BJ (cell line): ENCODE results near the gene VWA3B. TPM values are rescaled to one million over a fixed set of nuclear protein-coding genes. Genes with fewer than 3 reads are reported as not detected.
"Not testable (repeated sequence)": the region's sequence is repeated elsewhere in the genome, so short reads cannot be mapped to it uniquely, and the experiment has no call there.

Experiments used
- CTCF ChIA-PET: fragments of 350-600 bp; formaldehyde crosslinking; extraction: SDS; loops from one replicate; lab custom pipeline; 2021; ENCODE audit warnings: antibody characterized with exemption, inconsistent platforms; lab: Yijun Ruan, JAX
- POLR2A ChIA-PET: fragments of 300-600 bp; sonication (Branson Sonifier 250); formaldehyde crosslinking; extraction: SDS; loops from one replicate; lab custom pipeline; 2021; ENCODE audit warnings: antibody characterized with exemption; lab: Charles Lee
- DNase-seq: peaks from one replicate; pipeline ENCODE4 v3.0.0-alpha.2; 2011; ENCODE audit warnings: low read depth
- H3K27me3 ChIP-seq: 2 replicates; pipeline ENCODE4 v1.6.0; 2011; ENCODE audit warnings: low read length; ENCODE audit not compliant: control insufficient read depth, insufficient read depth
- H3K36me3 ChIP-seq: 2 replicates; pipeline ENCODE4 v1.5.1; 2011; ENCODE audit warnings: low read length; ENCODE audit not compliant: control insufficient read depth, insufficient read depth
- H3K4me3 ChIP-seq: 2 replicates; pipeline ENCODE4 v1.5.1; 2011; ENCODE audit warnings: low read depth, mild to moderate bottlenecking, control low read depth, low read length
- polyA plus RNA-seq: library from polyadenylated mRNA; depleted of rRNA; stranded (reverse); fragments of >200 nt; gene quantifications from 2 replicates; pipeline ENCODE4 v1.2.3, GENCODE V29; 2011
- TF ChIP-seq, protein P1 (sequence below): IDR thresholded peaks from 2 replicates; pipeline ENCODE4 v1.5.1; 2011; ENCODE audit warnings: low read depth, mild to moderate bottlenecking, control low read depth, inconsistent platforms, low read length, moderate library complexity; ENCODE audit not compliant: insufficient read depth

VWA3B gene
- polyA plus RNA-seq, 1 experiment = not detected

DNA sequence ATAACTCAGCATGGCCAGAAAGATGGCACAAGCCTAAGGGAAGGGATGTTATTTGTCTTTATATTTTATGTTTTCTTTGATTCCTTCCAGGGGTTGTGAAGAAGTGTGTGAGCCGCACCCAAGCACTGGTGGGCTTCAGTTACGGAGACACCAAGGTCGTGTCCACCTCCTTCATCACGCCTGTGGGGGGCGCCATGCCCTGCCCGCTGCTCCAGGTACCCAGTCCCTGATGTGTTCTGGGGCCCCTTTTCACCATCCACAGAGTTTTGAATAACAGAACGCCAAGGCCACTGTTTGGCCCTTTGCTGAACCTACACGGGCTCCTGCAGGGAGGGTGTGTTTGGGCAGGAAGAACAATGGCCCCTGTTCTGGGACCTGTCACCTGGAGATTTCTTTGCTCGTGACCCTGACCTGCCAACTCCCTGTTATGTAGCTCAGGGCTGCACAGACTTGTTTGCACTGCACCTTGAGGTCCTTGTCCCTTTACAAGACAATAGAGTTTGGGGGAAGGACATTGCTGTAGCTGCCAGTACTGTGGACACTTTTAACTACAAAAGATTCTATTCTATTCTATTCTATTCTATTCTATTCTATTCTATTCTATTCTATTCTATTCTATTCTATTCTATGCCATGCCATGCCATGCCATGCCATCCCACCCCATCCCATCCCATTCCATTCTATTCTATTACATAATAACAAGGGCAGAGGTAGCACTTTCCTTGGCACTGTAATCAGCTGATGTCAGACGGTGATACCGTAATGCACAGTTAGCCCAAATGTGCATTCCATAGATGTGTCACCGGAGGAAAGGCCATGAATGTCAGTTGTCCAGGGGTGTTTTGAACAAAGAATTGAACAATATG is 211.1 kb downstream of the VWA3B start:
- POLR2A ChIA-PET = no interaction called here
- CTCF ChIA-PET = no interaction called here
- no peak for DNase-seq
- no peak overlapping the region for H3K4me3 ChIP-seq
- TF ChIP-seq, protein P1, sequence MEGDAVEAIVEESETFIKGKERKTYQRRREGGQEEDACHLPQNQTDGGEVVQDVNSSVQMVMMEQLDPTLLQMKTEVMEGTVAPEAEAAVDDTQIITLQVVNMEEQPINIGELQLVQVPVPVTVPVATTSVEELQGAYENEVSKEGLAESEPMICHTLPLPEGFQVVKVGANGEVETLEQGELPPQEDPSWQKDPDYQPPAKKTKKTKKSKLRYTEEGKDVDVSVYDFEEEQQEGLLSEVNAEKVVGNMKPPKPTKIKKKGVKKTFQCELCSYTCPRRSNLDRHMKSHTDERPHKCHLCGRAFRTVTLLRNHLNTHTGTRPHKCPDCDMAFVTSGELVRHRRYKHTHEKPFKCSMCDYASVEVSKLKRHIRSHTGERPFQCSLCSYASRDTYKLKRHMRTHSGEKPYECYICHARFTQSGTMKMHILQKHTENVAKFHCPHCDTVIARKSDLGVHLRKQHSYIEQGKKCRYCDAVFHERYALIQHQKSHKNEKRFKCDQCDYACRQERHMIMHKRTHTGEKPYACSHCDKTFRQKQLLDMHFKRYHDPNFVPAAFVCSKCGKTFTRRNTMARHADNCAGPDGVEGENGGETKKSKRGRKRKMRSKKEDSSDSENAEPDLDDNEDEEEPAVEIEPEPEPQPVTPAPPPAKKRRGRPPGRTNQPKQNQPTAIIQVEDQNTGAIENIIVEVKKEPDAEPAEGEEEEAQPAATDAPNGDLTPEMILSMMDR = no peak
- no peaks in the 10 kb centered on the region for H3K36me3 ChIP-seq
- H3K27me3 ChIP-seq = no peaks in the 10 kb centered on the region

DNA sequence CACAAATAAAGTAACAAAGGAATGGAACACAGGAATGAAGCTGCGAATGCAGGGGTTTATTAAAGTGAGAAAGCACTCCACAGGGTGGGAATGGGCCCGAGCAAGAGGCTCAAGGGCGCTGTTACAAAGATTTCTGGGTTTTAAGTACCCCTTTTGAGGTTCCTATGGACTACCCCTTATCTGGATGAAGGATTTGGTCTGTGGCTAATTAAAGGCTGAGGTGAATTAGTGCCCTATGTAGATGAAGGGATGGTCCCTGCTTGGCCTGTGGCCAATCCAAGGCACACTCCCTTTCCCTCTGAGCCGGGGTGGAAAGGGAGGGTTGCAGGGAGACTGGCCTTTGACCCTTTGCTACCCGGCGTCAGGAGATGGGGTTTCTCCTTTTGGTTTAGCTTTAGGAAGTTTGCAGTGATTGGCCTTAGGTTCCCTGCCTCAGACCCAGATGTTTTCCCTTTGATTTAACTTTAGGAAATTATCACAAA is 211.8 kb downstream of the VWA3B start:
- POLR2A ChIA-PET = no interaction called here
- CTCF ChIA-PET = no interaction called here
- H3K4me3 ChIP-seq = no peak overlapping the region

DNA sequence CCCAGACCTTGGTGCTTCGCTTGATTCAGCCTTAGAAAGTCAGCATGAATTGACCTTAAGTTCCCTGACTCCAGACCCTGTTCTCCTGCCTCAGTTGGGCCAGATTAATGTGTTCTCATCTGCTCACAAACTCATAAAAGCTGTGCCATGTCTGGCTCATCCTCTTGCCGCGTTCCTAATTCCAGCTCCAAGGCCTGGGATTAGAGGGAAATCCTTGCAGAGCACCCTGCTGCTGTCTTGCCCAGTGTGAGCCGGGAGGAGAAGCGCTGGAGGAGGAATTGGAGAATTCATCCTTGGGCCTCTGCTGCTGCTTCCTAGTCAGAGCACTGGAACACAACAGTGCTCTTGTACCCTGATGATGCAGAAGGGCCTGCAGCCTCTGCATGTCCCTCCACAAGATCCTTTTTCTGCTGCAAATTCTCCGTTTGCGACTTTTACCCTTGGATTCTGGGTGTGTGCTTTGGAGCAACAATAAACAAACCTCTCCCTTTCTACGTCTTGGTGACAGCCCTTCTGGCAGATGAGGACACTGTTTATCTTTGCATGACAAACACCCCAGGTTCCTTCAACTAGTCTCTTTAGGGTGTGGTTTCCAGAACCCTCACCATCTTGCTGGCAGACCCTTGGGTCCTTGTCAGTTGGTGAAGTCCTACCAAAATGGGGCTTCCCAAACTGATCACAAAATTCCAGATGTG is 212.4 kb downstream of the VWA3B start:
- H3K27me3 ChIP-seq = no peaks in the 10 kb centered on the region
- CTCF ChIA-PET = no interaction called here
- no peak overlapping the region for H3K4me3 ChIP-seq
- no peak for DNase-seq
- H3K36me3 ChIP-seq = no peaks in the 10 kb centered on the region
- POLR2A ChIA-PET = no interaction called here
- TF ChIP-seq, protein P1 = no peak

More for the DNA sequence above, 211.8 kb downstream of the VWA3B start:
- DNase-seq = no peak
- H3K27me3 ChIP-seq = no peaks in the 10 kb centered on the region
- H3K36me3 ChIP-seq = no peaks in the 10 kb centered on the region
- TF ChIP-seq, protein P1 = no peak

DNA sequence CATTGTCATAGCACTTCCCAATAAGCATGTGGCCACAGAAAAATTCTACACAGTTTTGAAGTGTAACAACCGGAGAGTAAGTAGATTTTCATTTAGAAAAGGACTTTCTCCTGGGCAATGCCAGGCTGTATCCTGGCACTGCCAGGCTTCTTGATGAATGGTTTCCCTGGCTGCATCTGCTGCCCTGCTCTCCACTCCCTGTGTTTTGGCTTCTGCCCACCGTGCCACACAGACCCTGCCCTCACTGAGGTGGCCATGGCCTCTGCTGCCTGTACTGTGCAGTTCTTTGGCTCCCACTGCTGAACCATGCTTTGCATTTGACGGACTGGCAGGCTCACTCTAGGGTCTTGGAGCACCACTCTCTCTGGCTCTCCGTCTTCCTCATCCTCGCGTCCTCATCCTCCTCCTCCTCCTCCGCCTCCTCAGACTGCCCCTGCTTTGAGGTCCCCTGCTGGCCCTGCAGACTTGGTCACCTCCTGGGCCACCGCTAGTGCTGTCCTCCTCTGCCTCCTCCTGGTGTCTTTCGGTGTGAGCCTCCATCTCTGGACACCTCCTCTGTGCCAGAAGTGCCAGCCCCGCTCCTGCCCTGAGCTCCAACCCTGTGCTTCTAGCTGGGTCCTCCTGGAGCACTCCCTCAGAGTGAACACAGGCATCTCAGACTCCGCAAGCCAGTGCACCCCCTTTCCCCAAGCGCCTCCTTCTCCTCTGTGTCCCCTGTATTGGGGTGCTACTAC is 213.3 kb downstream of the VWA3B start:
- H3K4me3 ChIP-seq = no peak overlapping the region
- H3K27me3 ChIP-seq = no peaks in the 10 kb centered on the region
- POLR2A ChIA-PET = no interaction called here
- DNase-seq = no peak
- CTCF ChIA-PET = no interaction called here
- H3K36me3 ChIP-seq = no peaks in the 10 kb centered on the region
- TF ChIP-seq, protein P1 = no peak

DNA sequence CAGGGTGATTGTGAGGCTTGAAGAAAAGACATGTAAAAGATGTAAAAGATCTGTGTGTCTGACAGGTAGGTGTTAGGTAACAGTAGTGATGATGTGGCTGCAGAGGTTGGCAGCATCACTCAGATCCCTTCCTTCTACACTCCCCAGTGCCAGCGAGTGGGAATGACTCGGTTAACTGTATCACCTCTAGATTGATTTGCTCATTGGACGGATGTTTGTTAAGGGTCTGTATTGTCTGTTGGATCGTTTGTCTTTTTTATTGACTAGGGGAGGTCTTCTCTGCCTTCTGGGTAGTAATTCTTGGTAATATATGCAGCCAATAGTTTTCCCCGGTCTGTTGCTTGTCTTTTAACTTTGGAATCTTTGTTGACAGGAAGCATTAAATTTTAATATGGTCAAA is 214.5 kb downstream of the VWA3B start:
- TF ChIP-seq, protein P1 = no peak
- ChIA-PET POLR2A (no interaction called here), CTCF (no interaction called here)
- no peaks in the 10 kb centered on the region for H3K27me3 ChIP-seq
- H3K4me3 ChIP-seq = no peak overlapping the region
- DNase-seq = no peak
- H3K36me3 ChIP-seq = no peaks in the 10 kb centered on the region

DNA sequence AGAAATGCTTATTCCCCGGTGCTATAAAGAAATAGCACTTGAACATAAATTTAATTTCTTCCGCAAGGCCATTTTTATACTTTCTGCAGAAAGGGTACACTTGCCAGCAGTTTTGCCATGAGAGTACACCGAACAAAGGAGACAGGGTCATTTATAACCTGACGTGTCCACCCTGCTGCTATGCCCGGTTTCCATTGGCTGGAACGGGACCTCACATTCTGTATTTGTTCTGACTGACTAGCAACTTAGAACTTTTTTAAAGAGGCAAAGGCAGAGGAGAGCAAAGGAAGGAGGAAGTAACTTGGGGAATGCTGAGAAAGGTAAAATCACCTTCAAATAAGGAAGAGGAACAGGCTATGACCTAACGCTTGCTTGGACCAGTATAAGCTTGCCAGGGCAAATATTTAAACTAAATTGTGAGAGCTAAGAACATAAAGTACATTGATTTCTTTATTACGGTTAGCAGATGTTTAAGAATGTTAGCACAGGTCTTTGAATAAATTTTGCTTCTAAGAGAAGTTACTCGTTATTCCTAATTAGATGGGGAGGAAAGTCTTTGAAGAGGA is 220.2 kb downstream of the VWA3B start:
- H3K4me3 ChIP-seq, H3K27me3 ChIP-seq, H3K36me3 ChIP-seq, POLR2A ChIA-PET, DNase-seq: not testable (repeated sequence)
- CTCF ChIA-PET = interaction anchor here (0.5 kb wide), 1 partner anchor 77 kb away, joined by 3 read pairs; no protein-coding TSS in a partner anchor
